Body of pancreas (tissue), 4 donors: ENCODE results near the gene TJAP1.

ENCODE experiments used
- POLR2A ChIP-seq, 3 donors: fragments of 450-650 bp; IDR thresholded peaks; one replicate each; pipeline ENCODE4 v1.6.1; 2016; ENCODE audit warnings: antibody characterized with exemption in 3 of 3, mild to moderate bottlenecking in 2 of 3
- TF ChIP-seq, protein P1 (sequence below), 7 experiments: fragments of 450-650 bp in 4 of 7; fragments of 200-600 bp in 3 of 7; sonication (generic) in 3 of 7; IDR thresholded peaks; one replicate each; pipeline ENCODE4 v1.5.1; 2016 to 2019; ENCODE audit warnings: antibody characterized with exemption in 7 of 7

GRCh38 chr6:43515808-43516207 lies 38.4 kb downstream of the TJAP1 start:
- TF ChIP-seq, protein P1, sequence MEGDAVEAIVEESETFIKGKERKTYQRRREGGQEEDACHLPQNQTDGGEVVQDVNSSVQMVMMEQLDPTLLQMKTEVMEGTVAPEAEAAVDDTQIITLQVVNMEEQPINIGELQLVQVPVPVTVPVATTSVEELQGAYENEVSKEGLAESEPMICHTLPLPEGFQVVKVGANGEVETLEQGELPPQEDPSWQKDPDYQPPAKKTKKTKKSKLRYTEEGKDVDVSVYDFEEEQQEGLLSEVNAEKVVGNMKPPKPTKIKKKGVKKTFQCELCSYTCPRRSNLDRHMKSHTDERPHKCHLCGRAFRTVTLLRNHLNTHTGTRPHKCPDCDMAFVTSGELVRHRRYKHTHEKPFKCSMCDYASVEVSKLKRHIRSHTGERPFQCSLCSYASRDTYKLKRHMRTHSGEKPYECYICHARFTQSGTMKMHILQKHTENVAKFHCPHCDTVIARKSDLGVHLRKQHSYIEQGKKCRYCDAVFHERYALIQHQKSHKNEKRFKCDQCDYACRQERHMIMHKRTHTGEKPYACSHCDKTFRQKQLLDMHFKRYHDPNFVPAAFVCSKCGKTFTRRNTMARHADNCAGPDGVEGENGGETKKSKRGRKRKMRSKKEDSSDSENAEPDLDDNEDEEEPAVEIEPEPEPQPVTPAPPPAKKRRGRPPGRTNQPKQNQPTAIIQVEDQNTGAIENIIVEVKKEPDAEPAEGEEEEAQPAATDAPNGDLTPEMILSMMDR (IDR thresholded peaks at IDR 0.05) = no peak
- TF ChIP-seq POLR2A (IDR thresholded peaks at IDR 0.05) = no peak
